ENCODE measurements around the gene PCMTD2. TPM values are rescaled to one million over a fixed set of nuclear protein-coding genes. Genes with fewer than 3 reads are reported as not detected.
"Not testable (repeated sequence)": the region's sequence is repeated elsewhere in the genome, so short reads cannot be mapped to it uniquely, and the experiment has no call there.

Gene PCMTD2
- total and polyA plus RNA-seq, 2 of the 13 experiments (the other 11 are each of a cell fraction or from before 2014, with no cell fraction given) = 47.0 to 76.9 TPM

- ATAC-seq; BruUV-seq (replicated peaks); H3K79me2 ChIP-seq (ENCODE audit: insufficient read depth, low read length); H3K27me3 ChIP-seq (ENCODE audit: control insufficient read depth in 1 of 2, insufficient read depth in 2 of 2, low read length in 2 of 2); H2AFZ ChIP-seq (ENCODE audit: low read length); H3K9me3 ChIP-seq (ENCODE audit: low read length); H4K20me1 ChIP-seq (ENCODE audit: insufficient read depth, low read length); H3K4me3 ChIP-seq (replicated peaks in 1 of 3; ENCODE audit: insufficient read depth in 1 of 3, low read depth in 2 of 3, low read length in 3 of 3); H3K4me1 ChIP-seq (ENCODE audit: insufficient read depth, low read length); H3K36me3 ChIP-seq (replicated peaks in 1 of 2; ENCODE audit: control insufficient read depth in 1 of 2, insufficient read depth in 2 of 2, low read length in 2 of 2); H3K27ac ChIP-seq (ENCODE audit: extremely low read length, insufficient read depth, low read length); intact Hi-C loops (cut with micrococcal nuclease; ENCODE audit: unreplicated experiment); H3K9ac ChIP-seq (ENCODE audit: insufficient read depth, low read depth, low read length); H3K4me2 ChIP-seq (ENCODE audit: low read depth, low read length); FAIRE-seq; CTCF ChIA-PET (ENCODE audit: low intra/inter-chr PET ratio, low total read pairs); in situ Hi-C loops (cut with HindIII; ENCODE audit: extremely low pct_ligation_motif_present, low pct_unique_long_range_greater_than_20kb); POLR2A ChIA-PET; DNase-seq (ENCODE audit: low spot score): not testable (repeated sequence)
- 12% methylated on average over 2 of the region's 2 CpGs for WGBS (ENCODE audit: low lambda C conversion rate)
These were observed 47.5 kb downstream of the PCMTD2 start for GRCh38 chr20:64303086-64303485.

- H3K4me2 ChIP-seq (ENCODE audit: low read depth, low read length); H3K4me1 ChIP-seq (ENCODE audit: insufficient read depth, low read length); H3K9me3 ChIP-seq (ENCODE audit: low read length); DNase-seq (ENCODE audit: low spot score); H3K79me2 ChIP-seq (ENCODE audit: insufficient read depth, low read length); H3K4me3 ChIP-seq (replicated peaks in 1 of 3; ENCODE audit: insufficient read depth in 1 of 3, low read depth in 2 of 3, low read length in 3 of 3); H3K27ac ChIP-seq (ENCODE audit: extremely low read length, insufficient read depth, low read length); H2AFZ ChIP-seq (ENCODE audit: low read length); BruUV-seq (replicated peaks); FAIRE-seq; H3K36me3 ChIP-seq (replicated peaks in 1 of 2; ENCODE audit: control insufficient read depth in 1 of 2, insufficient read depth in 2 of 2, low read length in 2 of 2); H3K9ac ChIP-seq (ENCODE audit: insufficient read depth, low read depth, low read length); H4K20me1 ChIP-seq (ENCODE audit: insufficient read depth, low read length); ATAC-seq; CTCF ChIA-PET (ENCODE audit: low intra/inter-chr PET ratio, low total read pairs); intact Hi-C loops (cut with micrococcal nuclease; ENCODE audit: unreplicated experiment); in situ Hi-C loops (cut with HindIII; ENCODE audit: extremely low pct_ligation_motif_present, low pct_unique_long_range_greater_than_20kb); POLR2A ChIA-PET: not testable (repeated sequence)
- WGBS (ENCODE audit: low lambda C conversion rate) = 2% methylated on average over 1 of the region's 1 CpG
- peaks cover 0 to 13% of the 10 kb centered on the region in 2 experiments; a peak in 2 of 5 replicates for H3K27me3 ChIP-seq (ENCODE audit: control insufficient read depth in 1 of 2, insufficient read depth in 2 of 2, low read length in 2 of 2)
These were observed 58.2 kb downstream of the PCMTD2 start for GRCh38 chr20:64313761-64314160.

- H3K9me3 ChIP-seq (ENCODE audit: low read length); POLR2A ChIA-PET; BruUV-seq (replicated peaks); H2AFZ ChIP-seq (ENCODE audit: low read length); H4K20me1 ChIP-seq (ENCODE audit: insufficient read depth, low read length); H3K4me3 ChIP-seq (replicated peaks in 1 of 3; ENCODE audit: insufficient read depth in 1 of 3, low read depth in 2 of 3, low read length in 3 of 3); H3K4me2 ChIP-seq (ENCODE audit: low read depth, low read length); ATAC-seq; FAIRE-seq; CTCF ChIA-PET (ENCODE audit: low intra/inter-chr PET ratio, low total read pairs); in situ Hi-C loops (cut with HindIII; ENCODE audit: extremely low pct_ligation_motif_present, low pct_unique_long_range_greater_than_20kb); DNase-seq (ENCODE audit: low spot score); H3K27ac ChIP-seq (ENCODE audit: extremely low read length, insufficient read depth, low read length); H3K4me1 ChIP-seq (ENCODE audit: insufficient read depth, low read length); H3K79me2 ChIP-seq (ENCODE audit: insufficient read depth, low read length); H3K36me3 ChIP-seq (replicated peaks in 1 of 2; ENCODE audit: control insufficient read depth in 1 of 2, insufficient read depth in 2 of 2, low read length in 2 of 2); H3K9ac ChIP-seq (ENCODE audit: insufficient read depth, low read depth, low read length); intact Hi-C loops (cut with micrococcal nuclease; ENCODE audit: unreplicated experiment): not testable (repeated sequence)
- H3K27me3 ChIP-seq (ENCODE audit: control insufficient read depth in 1 of 2, insufficient read depth in 2 of 2, low read length in 2 of 2) = peaks cover 0 to 13% of the 10 kb centered on the region in 2 experiments; a peak in 3 of 5 replicates
- TF ChIP-seq FOSL1 (CRISPR knock-in tag; IDR thresholded peaks at IDR 0.05; ENCODE audit: borderline replicate concordance) (peak; percentile 42; the same call in 1 of the 2 replicates), FOSL2 (CRISPR knock-in tag; IDR thresholded peaks at IDR 0.05) (peak; percentile 74), NR2F1 (CRISPR knock-in tag; IDR thresholded peaks at IDR 0.05) (peak in 1 of 2 experiments; percentile 65; a peak in 2 of 4 replicates)
These were observed 59.8 kb downstream of the PCMTD2 start for GRCh38 chr20:64315381-64315780.
